SH-SY5Y (cell line): ENCODE measurements around the gene MAPKAPK2.

Experiments
- GATA2 ChIP-seq: IDR thresholded peaks from 2 replicates; pipeline ENCODE4 v1.6.1; 2011; ENCODE audit warnings: mild to moderate bottlenecking, low read depth, low read length
- GATA3 ChIP-seq: IDR thresholded peaks from 2 replicates; pipeline ENCODE4 v1.6.1; 2011; ENCODE audit warnings: low read depth, mild to moderate bottlenecking, low read length, moderate library complexity

- TF ChIP-seq GATA2 (no peak), GATA3 (no peak)
Measured at GRCh38 chr1:206663832-206664652, 20.7 kb upstream of the MAPKAPK2 start.
